Ascending aorta (tissue), 2 donors: ENCODE data around the gene PRKAR1B. TPM values are rescaled to one million over a fixed set of nuclear protein-coding genes. Genes with fewer than 3 reads are reported as not detected.

Source experiments
- DNase-seq, 2 donors: peaks; one replicate each; pipeline ENCODE4 v3.0.0-alpha.2; 2019; ENCODE audit warnings: low spot score in 2 of 2
- H3K27ac ChIP-seq, 2 donors: fragments of 200-600 bp; sonication (generic); one replicate each; pipeline ENCODE4 v1.5.1; 2016 to 2017; ENCODE audit warnings: mild to moderate bottlenecking in 1 of 2
- H3K27me3 ChIP-seq: fragments of 200-600 bp; sonication (generic); one replicate; pipeline ENCODE4 v1.5.1; 2017
- H3K36me3 ChIP-seq, 2 donors: fragments of 200-600 bp; sonication (generic); one replicate each; pipeline ENCODE4 v1.5.1; 2016
- H3K4me1 ChIP-seq, 2 donors: fragments of 200-600 bp; sonication (generic); one replicate each; pipeline ENCODE4 v1.5.1; 2016 to 2017; ENCODE audit warnings: mild to moderate bottlenecking in 1 of 2
- H3K4me3 ChIP-seq, 2 donors: fragments of 200-600 bp; sonication (generic); one replicate each; pipeline ENCODE4 v1.5.1; 2016 to 2017; ENCODE audit warnings: mild to moderate bottlenecking in 1 of 2
- H3K9me3 ChIP-seq, 2 donors: fragments of 200-600 bp; sonication (generic); one replicate each; pipeline ENCODE4 v1.5.1; 2016
- intact Hi-C: fragments of 100-400 bp; cut with DNase I; formaldehyde crosslinking; loops from one replicate; pipeline ENCODE4 v1.15.1; 2023
- total RNA-seq: library from RNA; depleted of rRNA; stranded (reverse); fragments of >200 nt; gene quantifications from one replicate; pipeline ENCODE4 v1.1.0, GENCODE V29; 2016
- TF ChIP-seq, protein P1 (sequence below), 3 experiments: fragments of 200-600 bp in 2 of 3; fragments of 450-650 bp in 1 of 3; sonication (generic) in 2 of 3; IDR thresholded peaks; one replicate each; pipeline ENCODE4 v1.5.1; 2016 to 2019; ENCODE audit warnings: antibody characterized with exemption in 3 of 3, mild to moderate bottlenecking in 1 of 3, moderate library complexity in 1 of 3

Gene PRKAR1B
- total RNA-seq, 1 donor from 2014 or later: 13.0 TPM

DNA sequence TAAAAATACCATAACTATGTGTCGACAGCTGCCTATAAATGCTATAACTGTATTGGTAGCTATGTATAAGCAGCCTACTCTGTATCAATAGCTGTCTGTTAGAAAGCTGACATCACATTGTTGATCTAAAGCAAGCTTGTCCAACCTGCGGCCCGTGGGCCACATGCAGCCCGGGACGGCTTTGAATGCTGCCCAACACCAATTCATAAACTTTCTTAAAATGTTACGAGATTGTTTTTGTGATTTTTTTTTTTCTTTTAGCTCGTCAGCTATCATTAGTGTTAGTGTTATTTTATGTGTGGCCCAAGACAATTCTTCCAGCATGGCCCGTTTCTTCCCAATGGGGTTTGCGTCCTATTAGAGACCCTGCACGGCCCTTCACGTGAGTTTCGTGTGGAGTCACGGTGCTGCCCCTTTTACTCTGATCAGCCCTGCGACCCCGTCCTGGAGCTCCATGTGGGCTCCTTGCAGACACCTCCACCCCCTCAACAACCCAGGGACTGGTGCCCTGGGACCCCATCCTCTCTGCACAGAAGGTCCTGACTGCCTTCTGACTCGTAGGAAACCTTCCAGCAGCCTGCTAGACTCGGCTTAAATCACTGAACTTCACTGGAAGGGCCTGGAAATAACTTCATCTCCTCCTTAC lies 4.5 kb upstream of the PRKAR1B start:
- peaks cover 6 to 9% of the 10 kb centered on the region in 2 donors for H3K9me3 ChIP-seq
- DNase-seq: no peak
- H3K4me3 ChIP-seq: no peak overlapping the region
- intact Hi-C loops: no loop called here
- H3K27me3 ChIP-seq: no peaks in the 10 kb centered on the region
- no peak overlapping the region for H3K27ac ChIP-seq
- peaks cover 18 to 42% of the 10 kb centered on the region in 2 donors for H3K36me3 ChIP-seq
- peaks cover 0 to 4% of the 10 kb centered on the region in 2 donors for H3K4me1 ChIP-seq
- TF ChIP-seq, protein P1, sequence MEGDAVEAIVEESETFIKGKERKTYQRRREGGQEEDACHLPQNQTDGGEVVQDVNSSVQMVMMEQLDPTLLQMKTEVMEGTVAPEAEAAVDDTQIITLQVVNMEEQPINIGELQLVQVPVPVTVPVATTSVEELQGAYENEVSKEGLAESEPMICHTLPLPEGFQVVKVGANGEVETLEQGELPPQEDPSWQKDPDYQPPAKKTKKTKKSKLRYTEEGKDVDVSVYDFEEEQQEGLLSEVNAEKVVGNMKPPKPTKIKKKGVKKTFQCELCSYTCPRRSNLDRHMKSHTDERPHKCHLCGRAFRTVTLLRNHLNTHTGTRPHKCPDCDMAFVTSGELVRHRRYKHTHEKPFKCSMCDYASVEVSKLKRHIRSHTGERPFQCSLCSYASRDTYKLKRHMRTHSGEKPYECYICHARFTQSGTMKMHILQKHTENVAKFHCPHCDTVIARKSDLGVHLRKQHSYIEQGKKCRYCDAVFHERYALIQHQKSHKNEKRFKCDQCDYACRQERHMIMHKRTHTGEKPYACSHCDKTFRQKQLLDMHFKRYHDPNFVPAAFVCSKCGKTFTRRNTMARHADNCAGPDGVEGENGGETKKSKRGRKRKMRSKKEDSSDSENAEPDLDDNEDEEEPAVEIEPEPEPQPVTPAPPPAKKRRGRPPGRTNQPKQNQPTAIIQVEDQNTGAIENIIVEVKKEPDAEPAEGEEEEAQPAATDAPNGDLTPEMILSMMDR (IDR thresholded peaks at IDR 0.05): no peak

DNA sequence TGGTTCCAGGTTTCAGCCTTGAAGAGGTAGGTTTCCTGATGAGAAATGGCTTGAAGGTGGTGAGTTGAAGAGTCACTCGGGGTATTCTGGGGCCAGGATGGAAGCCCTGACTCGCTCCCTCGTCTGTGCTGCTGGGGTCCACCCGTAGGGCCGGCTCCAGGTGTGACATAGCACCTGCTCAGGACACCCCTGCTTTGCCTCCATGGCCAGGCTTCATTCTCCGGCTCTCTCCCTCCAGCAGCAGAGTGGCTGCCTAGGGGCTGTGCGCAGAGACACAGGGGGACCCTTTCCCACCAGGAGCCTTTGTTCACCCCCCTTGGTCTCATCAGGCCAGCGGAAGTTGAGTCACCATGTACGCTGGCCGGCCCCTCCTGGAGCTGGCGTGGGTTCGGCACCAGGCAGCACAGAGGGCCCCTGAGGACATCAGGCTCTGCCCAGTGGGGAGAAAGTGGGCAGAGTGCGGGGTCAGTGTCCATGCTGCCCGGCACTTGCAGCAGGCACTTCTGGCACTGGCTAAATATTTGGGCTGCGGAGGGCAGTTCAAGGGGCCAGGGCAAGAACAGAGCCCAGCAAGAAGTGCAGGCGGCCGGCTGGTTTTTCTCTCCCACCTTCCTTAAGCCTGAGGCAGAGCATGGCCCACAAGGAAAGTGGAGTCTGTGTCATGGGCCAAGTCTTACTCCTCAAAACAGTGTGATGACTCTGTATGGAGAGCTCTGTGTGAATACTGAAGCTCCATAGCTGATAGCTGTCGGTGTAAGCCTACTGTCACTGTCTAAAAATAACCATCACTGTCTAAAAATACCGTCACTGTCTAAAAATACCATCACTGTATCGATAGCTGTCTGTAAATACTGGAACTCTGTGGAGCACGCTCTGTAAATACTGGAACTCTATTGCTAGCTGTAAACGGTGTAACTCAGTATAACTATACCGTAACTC lies 3.7 kb upstream of the PRKAR1B start:
- intact Hi-C loops: no loop called here
- TF ChIP-seq, protein P1 (IDR thresholded peaks at IDR 0.05): no peak
- H3K9me3 ChIP-seq: peaks cover 6 to 9% of the 10 kb centered on the region in 2 donors
- H3K27me3 ChIP-seq: no peaks in the 10 kb centered on the region
- H3K36me3 ChIP-seq: peaks cover 18 to 42% of the 10 kb centered on the region in 2 donors
- peaks cover 0 to 4% of the 10 kb centered on the region in 2 donors for H3K4me1 ChIP-seq
- no peak for DNase-seq
- no peak overlapping the region for H3K4me3 ChIP-seq
- H3K27ac ChIP-seq: no peak overlapping the region

- peaks cover 3 to 7% of the 10 kb centered on the region in 2 donors for H3K9me3 ChIP-seq
- peaks cover 0 to 4% of the 10 kb centered on the region in 2 donors for H3K4me1 ChIP-seq
- no peak overlapping the region for H3K4me3 ChIP-seq
- H3K27me3 ChIP-seq: no peaks in the 10 kb centered on the region
- no peak overlapping the region for H3K27ac ChIP-seq
- TF ChIP-seq, protein P1 (IDR thresholded peaks at IDR 0.05): no peak
- H3K36me3 ChIP-seq: peaks cover 18 to 38% of the 10 kb centered on the region in 2 donors
- intact Hi-C loops: loop anchor here (5.0 kb wide), 2 partner anchors 43 to 407 kb away; no protein-coding TSS in a partner anchor
- no peak for DNase-seq
Observed at GRCh38 chr7:729140-730000, 2.3 kb upstream of the PRKAR1B start.

DNA sequence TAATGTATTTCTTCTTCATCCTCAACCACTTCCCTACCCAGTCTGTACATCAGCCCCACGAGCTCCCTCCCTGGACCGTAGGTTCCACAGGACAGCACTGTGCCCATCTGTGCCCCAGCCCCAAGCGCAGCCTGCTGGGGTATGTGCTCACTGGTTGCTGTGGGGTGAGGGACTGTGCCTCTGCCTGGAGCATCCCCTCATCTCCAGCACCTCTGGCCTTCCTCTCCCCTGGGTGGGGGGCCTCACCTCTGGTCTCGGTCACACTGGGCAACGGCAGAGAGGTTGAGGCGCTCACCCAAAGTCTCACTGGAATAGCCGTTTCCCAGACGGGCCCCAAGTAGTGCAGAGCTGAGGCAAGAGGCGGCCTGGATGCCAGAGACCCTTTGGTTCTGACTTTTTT lies 1.5 kb upstream of the PRKAR1B start:
- Histone ChIP-seq H3K9me3 (no peaks in the 10 kb centered on the region), H3K4me1 (peaks cover 0 to 4% of the 10 kb centered on the region in 2 donors), H3K36me3 (peaks cover 16 to 31% of the 10 kb centered on the region in 2 donors), H3K27me3 (no peaks in the 10 kb centered on the region), H3K27ac (no peak overlapping the region), H3K4me3 (peak overlapping the region in 1 of 2 donors; percentile 78)
- no peak for DNase-seq
- TF ChIP-seq, protein P1 (IDR thresholded peaks at IDR 0.05): no peak
- intact Hi-C loops: loop anchor here (5.0 kb wide), 2 partner anchors 44 to 406 kb away; no protein-coding TSS in a partner anchor
